ENCODE data around the gene LINC00632.

LINC00632 gene

GRCh38 chrX:140765043-140765784, 55.7 kb downstream of the LINC00632 start:
- Histone ChIP-seq H3K27me3 (ENCODE audit: insufficient read depth, low read length, poor library complexity, severe bottlenecking) (no peaks in the 10 kb centered on the region), H3K4me1 (ENCODE audit: insufficient read depth, low read length, poor library complexity, severe bottlenecking) (no peaks in the 10 kb centered on the region), H3K9me3 (ENCODE audit: insufficient read depth, low read depth, low read length) (no peaks in the 10 kb centered on the region), H4K20me1 (ENCODE audit: insufficient read depth, low read length, poor library complexity, severe bottlenecking) (no peaks in the 10 kb centered on the region), H3K4me3 (ENCODE audit: low read length, poor library complexity, severe bottlenecking) (no peak overlapping the region), H3K79me2 (ENCODE audit: insufficient read depth, low read length) (no peaks in the 10 kb centered on the region), H3K36me3 (ENCODE audit: insufficient read depth, low read length) (no peaks in the 10 kb centered on the region), H2AFZ (ENCODE audit: low read length) (no peak overlapping the region), H3F3A (ENCODE audit: low read depth) (no peaks in the 10 kb centered on the region), H3K4me2 (ENCODE audit: low read depth, low read length, poor library complexity, severe bottlenecking) (no peak overlapping the region), H3K9me2 (replicated peaks; ENCODE audit: low read depth, low read length) (no peaks in the 10 kb centered on the region), H3K9ac (ENCODE audit: low read depth, low read length, poor library complexity, severe bottlenecking) (no peak overlapping the region)
- TF ChIP-seq EZH2phosphoT487 (IDR thresholded peaks at IDR 0.05; ENCODE audit: borderline replicate concordance): no peak

DNA sequence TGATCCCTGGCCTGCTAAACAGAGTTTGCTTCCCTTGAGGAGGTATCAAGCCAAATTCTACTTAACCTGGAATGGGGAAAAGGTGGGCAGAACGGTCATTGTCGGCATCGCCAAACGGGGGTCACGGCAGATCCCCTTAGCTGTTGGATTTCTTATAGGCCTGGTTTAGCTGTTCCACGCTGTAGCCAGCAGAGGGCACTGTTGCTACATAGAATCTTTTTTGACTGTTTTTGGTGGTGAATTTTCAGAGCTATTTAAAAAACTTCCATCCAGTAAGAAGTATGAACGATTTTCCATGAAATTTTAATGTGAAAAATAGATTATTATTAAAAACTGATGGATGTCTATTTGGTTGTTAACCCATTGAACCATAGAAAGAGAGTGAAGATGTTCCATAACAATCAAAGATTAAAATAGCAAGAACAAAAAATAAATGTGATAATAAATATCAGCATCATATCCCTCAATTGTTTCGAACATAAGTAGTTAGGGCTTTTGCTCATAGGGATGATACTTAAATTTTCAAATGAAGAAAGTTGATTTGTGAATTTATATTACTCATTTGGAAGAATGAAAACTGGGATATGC, 56.6 kb downstream of the LINC00632 start:
- Histone ChIP-seq H3K4me1 (ENCODE audit: insufficient read depth, low read length, poor library complexity, severe bottlenecking) (no peaks in the 10 kb centered on the region), H3K9ac (ENCODE audit: low read depth, low read length, poor library complexity, severe bottlenecking) (no peak overlapping the region), H3K9me2 (replicated peaks; ENCODE audit: low read depth, low read length) (no peaks in the 10 kb centered on the region), H2AFZ (ENCODE audit: low read length) (no peak overlapping the region), H3K4me2 (ENCODE audit: low read depth, low read length, poor library complexity, severe bottlenecking) (no peak overlapping the region), H3K79me2 (ENCODE audit: insufficient read depth, low read length) (no peaks in the 10 kb centered on the region), H3K36me3 (ENCODE audit: insufficient read depth, low read length) (no peaks in the 10 kb centered on the region), H3K9me3 (ENCODE audit: insufficient read depth, low read depth, low read length) (no peaks in the 10 kb centered on the region), H3K27me3 (ENCODE audit: insufficient read depth, low read length, poor library complexity, severe bottlenecking) (no peaks in the 10 kb centered on the region), H3K4me3 (ENCODE audit: low read length, poor library complexity, severe bottlenecking) (no peak overlapping the region), H4K20me1 (ENCODE audit: insufficient read depth, low read length, poor library complexity, severe bottlenecking) (no peaks in the 10 kb centered on the region), H3F3A (ENCODE audit: low read depth) (no peaks in the 10 kb centered on the region)
- TF ChIP-seq EZH2phosphoT487 (IDR thresholded peaks at IDR 0.05; ENCODE audit: borderline replicate concordance) (no peak), CTCF (conservative IDR thresholded peaks at IDR 0.05; ENCODE audit: low read length) (peak; percentile 67)

DNA sequence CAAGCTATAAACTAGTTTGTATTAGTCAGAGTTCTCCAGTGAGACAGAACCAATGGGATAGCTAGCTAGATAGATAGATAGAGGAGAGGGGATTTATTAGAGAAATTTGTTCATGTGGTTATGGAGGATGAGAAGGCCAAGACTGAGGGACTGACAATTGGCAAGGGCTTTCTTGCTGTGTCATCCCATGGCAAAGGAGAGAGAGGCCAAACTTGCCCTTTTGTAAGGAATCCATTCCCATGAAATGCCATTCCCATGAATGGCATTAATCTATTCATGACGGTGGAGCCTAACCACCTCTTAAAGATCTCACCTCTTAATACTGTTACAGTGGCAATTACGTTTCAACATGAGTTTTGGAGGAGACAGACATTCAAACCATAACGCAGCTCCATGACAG, 58.1 kb downstream of the LINC00632 start:
- Histone ChIP-seq H3K9ac (ENCODE audit: low read depth, low read length, poor library complexity, severe bottlenecking) (no peak overlapping the region), H3K36me3 (ENCODE audit: insufficient read depth, low read length) (no peaks in the 10 kb centered on the region), H3K9me2 (replicated peaks; ENCODE audit: low read depth, low read length) (no peaks in the 10 kb centered on the region), H4K20me1 (ENCODE audit: insufficient read depth, low read length, poor library complexity, severe bottlenecking) (no peaks in the 10 kb centered on the region), H3K4me3 (ENCODE audit: low read length, poor library complexity, severe bottlenecking) (no peak overlapping the region), H3K4me2 (ENCODE audit: low read depth, low read length, poor library complexity, severe bottlenecking) (no peak overlapping the region), H2AFZ (ENCODE audit: low read length) (no peak overlapping the region), H3K9me3 (ENCODE audit: insufficient read depth, low read depth, low read length) (no peaks in the 10 kb centered on the region), H3K4me1 (ENCODE audit: insufficient read depth, low read length, poor library complexity, severe bottlenecking) (no peaks in the 10 kb centered on the region), H3K27me3 (ENCODE audit: insufficient read depth, low read length, poor library complexity, severe bottlenecking) (no peaks in the 10 kb centered on the region), H3F3A (ENCODE audit: low read depth) (no peaks in the 10 kb centered on the region), H3K79me2 (ENCODE audit: insufficient read depth, low read length) (no peaks in the 10 kb centered on the region)
- TF ChIP-seq CTCF (conservative IDR thresholded peaks at IDR 0.05; ENCODE audit: low read length) (no peak), EZH2phosphoT487 (IDR thresholded peaks at IDR 0.05; ENCODE audit: borderline replicate concordance) (no peak)

Data from Loucy (cell line).